RWPE2 (cell line): Measurements from ENCODE around the gene MGST1.

ENCODE experiments used
- ATAC-seq: fragments of 200-7000 bp; cut with Tn5 transposase; 3 replicates; pipeline ENCODE4 v1.9.1; 2021; ENCODE audit warnings: low read depth
- DNase-seq: peaks from one replicate; pipeline ENCODE4 v3.0.0-alpha.2; 2020; ENCODE audit warnings: low spot score
- H3K27ac ChIP-seq: fragments of 450-650 bp; 2 replicates; pipeline ENCODE4 v1.5.1; 2017; ENCODE audit warnings: mild to moderate bottlenecking; ENCODE audit not compliant: poor library complexity, severe bottlenecking
- H3K27me3 ChIP-seq: fragments of 250-450 bp; sonication (Bioruptor Pico); 2 replicates; pipeline ENCODE4 v1.5.1; 2021; ENCODE audit warnings: mild to moderate bottlenecking, moderate library complexity; ENCODE audit not compliant: insufficient read depth, poor library complexity, severe bottlenecking
- H3K36me3 ChIP-seq: fragments of 250-450 bp; sonication (Bioruptor Pico); 2 replicates; pipeline ENCODE4 v1.5.1; 2020; ENCODE audit warnings: low read depth, mild to moderate bottlenecking, moderate library complexity
- H3K4me1 ChIP-seq: fragments of 250-450 bp; sonication (Bioruptor Pico); 2 replicates; pipeline ENCODE4 v1.5.1; 2021; ENCODE audit warnings: mild to moderate bottlenecking, moderate library complexity; ENCODE audit not compliant: insufficient read depth, poor library complexity, severe bottlenecking
- H3K4me3 ChIP-seq: fragments of 250-450 bp; sonication (Bioruptor Pico); 2 replicates; pipeline ENCODE4 v1.5.1; 2021; ENCODE audit warnings: mild to moderate bottlenecking, moderate library complexity; ENCODE audit not compliant: severe bottlenecking
- H3K9me3 ChIP-seq: fragments of 250-450 bp; sonication (Bioruptor Pico); 2 replicates; pipeline ENCODE4 v1.5.1; 2021; ENCODE audit warnings: mild to moderate bottlenecking, moderate library complexity; ENCODE audit not compliant: severe bottlenecking
- TF ChIP-seq, protein P1 (sequence below): fragments of 450-650 bp; IDR thresholded peaks from one replicate; pipeline ENCODE4 v1.5.1; 2017; ENCODE audit warnings: mild to moderate bottlenecking, moderate library complexity; ENCODE audit not compliant: poor library complexity, severe bottlenecking

MGST1 gene

DNA sequence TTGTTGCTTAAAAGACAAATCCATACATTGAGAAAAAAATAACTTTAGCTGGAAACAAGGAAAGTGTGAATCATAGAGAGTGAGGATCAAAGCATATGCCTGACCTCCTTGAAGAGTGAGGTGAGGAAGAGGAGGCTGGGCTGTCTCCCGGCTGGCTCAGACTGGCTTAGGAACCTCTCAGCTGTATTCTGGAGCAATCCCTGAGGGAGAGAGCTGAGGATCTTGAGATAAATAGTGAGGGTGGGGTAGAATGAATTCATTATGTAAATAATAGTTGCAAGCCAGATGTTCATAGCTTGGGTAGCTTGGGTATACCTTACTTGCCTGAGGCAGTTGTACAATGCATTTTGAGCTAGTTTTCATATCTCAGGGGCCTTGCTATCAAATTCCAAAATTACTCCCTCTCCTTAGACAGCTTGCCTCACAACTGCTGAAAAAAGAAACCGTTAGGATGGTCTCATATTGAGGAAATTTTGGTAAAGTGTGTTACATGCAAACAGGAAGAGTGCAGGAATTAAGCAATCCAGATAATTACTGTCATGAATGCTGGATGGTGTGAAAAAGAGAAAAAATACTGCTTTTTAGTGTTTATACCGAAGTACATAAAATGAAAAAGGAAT is 39.5 kb upstream of the MGST1 start:
- TF ChIP-seq, protein P1, sequence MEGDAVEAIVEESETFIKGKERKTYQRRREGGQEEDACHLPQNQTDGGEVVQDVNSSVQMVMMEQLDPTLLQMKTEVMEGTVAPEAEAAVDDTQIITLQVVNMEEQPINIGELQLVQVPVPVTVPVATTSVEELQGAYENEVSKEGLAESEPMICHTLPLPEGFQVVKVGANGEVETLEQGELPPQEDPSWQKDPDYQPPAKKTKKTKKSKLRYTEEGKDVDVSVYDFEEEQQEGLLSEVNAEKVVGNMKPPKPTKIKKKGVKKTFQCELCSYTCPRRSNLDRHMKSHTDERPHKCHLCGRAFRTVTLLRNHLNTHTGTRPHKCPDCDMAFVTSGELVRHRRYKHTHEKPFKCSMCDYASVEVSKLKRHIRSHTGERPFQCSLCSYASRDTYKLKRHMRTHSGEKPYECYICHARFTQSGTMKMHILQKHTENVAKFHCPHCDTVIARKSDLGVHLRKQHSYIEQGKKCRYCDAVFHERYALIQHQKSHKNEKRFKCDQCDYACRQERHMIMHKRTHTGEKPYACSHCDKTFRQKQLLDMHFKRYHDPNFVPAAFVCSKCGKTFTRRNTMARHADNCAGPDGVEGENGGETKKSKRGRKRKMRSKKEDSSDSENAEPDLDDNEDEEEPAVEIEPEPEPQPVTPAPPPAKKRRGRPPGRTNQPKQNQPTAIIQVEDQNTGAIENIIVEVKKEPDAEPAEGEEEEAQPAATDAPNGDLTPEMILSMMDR: no peak
- no peaks in the 10 kb centered on the region for H3K27me3 ChIP-seq
- H3K36me3 ChIP-seq: no peaks in the 10 kb centered on the region
- ATAC-seq (no peak), DNase-seq (no peak)
- H3K9me3 ChIP-seq: no peaks in the 10 kb centered on the region
- H3K4me1 ChIP-seq: no peaks in the 10 kb centered on the region
- H3K4me3 ChIP-seq: no peak overlapping the region
- no peak overlapping the region for H3K27ac ChIP-seq

DNA sequence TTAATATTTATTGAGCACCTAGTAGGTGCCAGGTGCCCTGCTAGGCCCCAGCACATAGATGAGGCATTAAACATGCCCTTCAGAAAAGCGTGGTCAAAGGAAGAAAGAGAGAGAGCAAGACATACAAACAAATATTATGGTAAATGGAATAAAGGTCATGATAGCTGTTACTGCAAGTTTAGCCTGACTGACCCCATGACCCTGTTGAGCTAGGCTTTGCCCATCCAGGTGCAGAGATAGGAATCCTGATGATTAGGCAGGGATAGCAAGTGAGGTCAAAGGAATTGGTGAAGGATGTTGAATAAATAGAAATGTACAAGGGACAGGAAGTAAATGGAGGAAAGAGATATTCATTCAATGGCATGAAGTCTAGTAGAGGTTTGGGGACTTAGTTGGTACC is 36.5 kb upstream of the MGST1 start:
- no peaks in the 10 kb centered on the region for H3K4me1 ChIP-seq
- no peaks in the 10 kb centered on the region for H3K27me3 ChIP-seq
- H3K4me3 ChIP-seq: no peak overlapping the region
- ATAC-seq (no peak), DNase-seq (no peak)
- no peaks in the 10 kb centered on the region for H3K36me3 ChIP-seq
- H3K9me3 ChIP-seq: no peaks in the 10 kb centered on the region
- no peak overlapping the region for H3K27ac ChIP-seq
- TF ChIP-seq, protein P1: no peak

- TF ChIP-seq, protein P1: no peak
- no peak overlapping the region for H3K27ac ChIP-seq
- no peak overlapping the region for H3K4me3 ChIP-seq
- H3K36me3 ChIP-seq: no peaks in the 10 kb centered on the region
- DNase-seq (no peak), ATAC-seq (no peak)
- no peaks in the 10 kb centered on the region for H3K27me3 ChIP-seq
- H3K9me3 ChIP-seq: no peaks in the 10 kb centered on the region
- no peaks in the 10 kb centered on the region for H3K4me1 ChIP-seq
These were observed 24.4 kb upstream of the MGST1 start for GRCh38 chr12:16323010-16323409.

DNA sequence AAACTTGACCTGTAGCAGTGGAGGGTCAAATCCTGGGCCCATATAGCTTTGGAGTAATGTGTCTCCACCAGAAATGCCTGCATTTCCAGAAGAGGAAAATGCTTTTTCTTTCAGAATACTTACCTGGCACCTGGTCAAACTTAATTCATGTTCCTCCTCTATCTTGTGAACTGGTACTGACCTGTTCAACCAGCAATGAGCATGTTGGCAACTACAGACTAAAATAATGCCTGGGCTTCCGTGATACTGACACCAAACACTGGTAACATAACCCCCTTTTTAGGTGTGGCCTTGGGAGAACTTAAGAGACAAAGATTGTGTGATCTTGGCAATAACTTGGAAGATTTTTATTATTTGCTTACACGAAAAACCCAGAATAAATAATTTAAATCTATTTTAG is 23.8 kb upstream of the MGST1 start:
- H3K9me3 ChIP-seq: no peaks in the 10 kb centered on the region
- DNase-seq (no peak), ATAC-seq (no peak)
- no peaks in the 10 kb centered on the region for H3K27me3 ChIP-seq
- no peak overlapping the region for H3K4me3 ChIP-seq
- TF ChIP-seq, protein P1: no peak
- H3K27ac ChIP-seq: no peak overlapping the region
- no peaks in the 10 kb centered on the region for H3K36me3 ChIP-seq
- no peaks in the 10 kb centered on the region for H3K4me1 ChIP-seq

DNA sequence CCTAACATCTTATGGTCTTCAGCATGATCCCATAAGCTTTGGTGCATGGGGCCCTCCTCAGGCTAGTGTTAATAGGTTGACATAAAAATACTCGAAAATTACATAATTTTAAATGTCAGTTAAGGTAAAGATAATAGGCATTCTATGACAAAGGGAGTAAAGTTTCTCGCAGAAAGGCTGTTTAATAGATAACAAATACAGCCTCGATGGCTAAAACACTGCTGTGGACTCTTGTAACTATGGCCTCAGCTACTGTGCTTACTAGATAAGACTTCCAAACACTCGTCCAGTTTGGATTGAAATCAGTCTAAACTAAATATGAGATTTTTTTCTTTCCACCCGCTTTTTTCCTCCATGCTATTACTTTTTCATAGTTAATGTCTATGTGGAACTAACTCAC is 23.2 kb upstream of the MGST1 start:
- H3K27me3 ChIP-seq: no peaks in the 10 kb centered on the region
- no peaks in the 10 kb centered on the region for H3K36me3 ChIP-seq
- no peaks in the 10 kb centered on the region for H3K9me3 ChIP-seq
- H3K4me1 ChIP-seq: no peaks in the 10 kb centered on the region
- no peak for DNase-seq
- ATAC-seq: no peak
- no peak overlapping the region for H3K27ac ChIP-seq
- H3K4me3 ChIP-seq: no peak overlapping the region
- TF ChIP-seq, protein P1: no peak
